A549 (cell line): ENCODE data around the gene GLA.

Source experiments
- HEYL ChIP-seq: fragments of 250-450 bp; sonication (Bioruptor Pico); IDR thresholded peaks from 2 replicates; pipeline ENCODE4 v1.8.0; 2021; ENCODE audit warnings: mild to moderate bottlenecking, moderate library complexity
- HOXA7 ChIP-seq: fragments of 250-450 bp; sonication (Bioruptor Pico); IDR thresholded peaks from 2 replicates; pipeline ENCODE4 v1.5.0; 2020; ENCODE audit warnings: mild to moderate bottlenecking, moderate library complexity
- NR3C1 ChIP-seq: fragments of >200 bp; sonication (Bioruptor Twin); formaldehyde crosslinking; IDR thresholded peaks from 3 replicates; pipeline ENCODE4 v1.6.1; 2017
- POLR2A ChIP-seq: IDR thresholded peaks from 2 replicates; pipeline ENCODE4 v1.6.1; 2012; ENCODE audit warnings: mild to moderate bottlenecking, low read length
- RNF2 ChIP-seq: fragments of 200-600 bp; sonication (generic); IDR thresholded peaks from 2 replicates; pipeline ENCODE4 v1.6.1; 2016; ENCODE audit warnings: low read depth, mild to moderate bottlenecking, antibody characterized with exemption, moderate library complexity, borderline replicate concordance
- TFCP2L1 ChIP-seq: fragments of 250-450 bp; sonication (Bioruptor Pico); IDR thresholded peaks from 2 replicates; pipeline ENCODE4 v1.5.0; 2021; ENCODE audit warnings: mild to moderate bottlenecking
- TF ChIP-seq, protein P1 (sequence below): fragments of >200 bp; sonication (Bioruptor Twin); formaldehyde crosslinking; IDR thresholded peaks from 3 replicates; pipeline ENCODE4 v1.5.1; 2016
- TF ChIP-seq, protein P2 (sequence below): IDR thresholded peaks from 2 replicates; pipeline ENCODE4 v1.6.1; 2012
- TF ChIP-seq, protein P3 (sequence below): fragments of 450-650 bp; IDR thresholded peaks from 2 replicates; pipeline ENCODE4 v1.6.1; 2014; ENCODE audit warnings: antibody characterized with exemption

DNA sequence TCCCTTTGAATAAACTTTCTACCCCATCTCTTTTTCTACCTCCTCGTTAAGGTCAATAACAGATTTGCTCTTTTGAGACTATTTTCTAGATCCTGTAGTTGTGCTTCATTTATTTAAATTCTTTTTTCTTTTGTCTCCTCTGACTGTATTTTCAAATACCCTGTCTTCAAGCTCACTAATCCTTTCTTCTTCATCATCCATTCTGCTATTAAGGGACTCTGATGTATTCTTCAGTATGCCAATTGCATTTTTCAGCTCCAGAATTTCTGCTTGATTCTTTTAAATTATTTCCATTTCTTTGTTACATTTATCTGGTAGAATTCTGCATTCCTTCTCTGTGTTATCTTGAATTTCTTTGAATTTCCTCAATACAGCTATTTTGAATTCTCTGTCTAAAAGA is 41.6 kb upstream of the GLA start:
- TF ChIP-seq TFCP2L1 (CRISPR knock-in tag) (no peak), NR3C1 (no peak), RNF2 (no peak), POLR2A (no peak), HOXA7 (CRISPR knock-in tag) (no peak), HEYL (CRISPR knock-in tag) (no peak)
- TF ChIP-seq, protein P1, sequence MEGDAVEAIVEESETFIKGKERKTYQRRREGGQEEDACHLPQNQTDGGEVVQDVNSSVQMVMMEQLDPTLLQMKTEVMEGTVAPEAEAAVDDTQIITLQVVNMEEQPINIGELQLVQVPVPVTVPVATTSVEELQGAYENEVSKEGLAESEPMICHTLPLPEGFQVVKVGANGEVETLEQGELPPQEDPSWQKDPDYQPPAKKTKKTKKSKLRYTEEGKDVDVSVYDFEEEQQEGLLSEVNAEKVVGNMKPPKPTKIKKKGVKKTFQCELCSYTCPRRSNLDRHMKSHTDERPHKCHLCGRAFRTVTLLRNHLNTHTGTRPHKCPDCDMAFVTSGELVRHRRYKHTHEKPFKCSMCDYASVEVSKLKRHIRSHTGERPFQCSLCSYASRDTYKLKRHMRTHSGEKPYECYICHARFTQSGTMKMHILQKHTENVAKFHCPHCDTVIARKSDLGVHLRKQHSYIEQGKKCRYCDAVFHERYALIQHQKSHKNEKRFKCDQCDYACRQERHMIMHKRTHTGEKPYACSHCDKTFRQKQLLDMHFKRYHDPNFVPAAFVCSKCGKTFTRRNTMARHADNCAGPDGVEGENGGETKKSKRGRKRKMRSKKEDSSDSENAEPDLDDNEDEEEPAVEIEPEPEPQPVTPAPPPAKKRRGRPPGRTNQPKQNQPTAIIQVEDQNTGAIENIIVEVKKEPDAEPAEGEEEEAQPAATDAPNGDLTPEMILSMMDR: no peak
- TF ChIP-seq, protein P2, sequence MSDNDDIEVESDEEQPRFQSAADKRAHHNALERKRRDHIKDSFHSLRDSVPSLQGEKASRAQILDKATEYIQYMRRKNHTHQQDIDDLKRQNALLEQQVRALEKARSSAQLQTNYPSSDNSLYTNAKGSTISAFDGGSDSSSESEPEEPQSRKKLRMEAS: no peak
- TF ChIP-seq, protein P3, sequence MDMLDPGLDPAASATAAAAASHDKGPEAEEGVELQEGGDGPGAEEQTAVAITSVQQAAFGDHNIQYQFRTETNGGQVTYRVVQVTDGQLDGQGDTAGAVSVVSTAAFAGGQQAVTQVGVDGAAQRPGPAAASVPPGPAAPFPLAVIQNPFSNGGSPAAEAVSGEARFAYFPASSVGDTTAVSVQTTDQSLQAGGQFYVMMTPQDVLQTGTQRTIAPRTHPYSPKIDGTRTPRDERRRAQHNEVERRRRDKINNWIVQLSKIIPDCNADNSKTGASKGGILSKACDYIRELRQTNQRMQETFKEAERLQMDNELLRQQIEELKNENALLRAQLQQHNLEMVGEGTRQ: no peak
